GM06990 (cell line): Measurements from ENCODE around the gene PRKG1.

Experiments used
- DNase-seq: peaks from one replicate; pipeline ENCODE4 v3.0.0-alpha.2; 2011; ENCODE audit not compliant: insufficient read length; ENCODE audit errors: extremely low read depth
- H3K27me3 ChIP-seq: replicated peaks from 2 replicates; pipeline ENCODE4 v1.6.0; 2011; ENCODE audit warnings: low read length; ENCODE audit not compliant: control insufficient read depth, insufficient read depth
- H3K36me3 ChIP-seq: 2 replicates; pipeline ENCODE4 v1.5.1; 2011; ENCODE audit warnings: low read length; ENCODE audit not compliant: control insufficient read depth, insufficient read depth
- H3K4me3 ChIP-seq: replicated peaks from 2 replicates; pipeline ENCODE4 v1.5.1; 2011; ENCODE audit warnings: low read depth, mild to moderate bottlenecking, control low read depth, low read length
- TF ChIP-seq, protein P1 (sequence below): IDR thresholded peaks from 2 replicates; pipeline ENCODE4 v1.5.1; 2011; ENCODE audit warnings: low read length, control low read depth, mild to moderate bottlenecking, inconsistent platforms; ENCODE audit not compliant: insufficient read depth, poor library complexity, severe bottlenecking

PRKG1 gene

DNA sequence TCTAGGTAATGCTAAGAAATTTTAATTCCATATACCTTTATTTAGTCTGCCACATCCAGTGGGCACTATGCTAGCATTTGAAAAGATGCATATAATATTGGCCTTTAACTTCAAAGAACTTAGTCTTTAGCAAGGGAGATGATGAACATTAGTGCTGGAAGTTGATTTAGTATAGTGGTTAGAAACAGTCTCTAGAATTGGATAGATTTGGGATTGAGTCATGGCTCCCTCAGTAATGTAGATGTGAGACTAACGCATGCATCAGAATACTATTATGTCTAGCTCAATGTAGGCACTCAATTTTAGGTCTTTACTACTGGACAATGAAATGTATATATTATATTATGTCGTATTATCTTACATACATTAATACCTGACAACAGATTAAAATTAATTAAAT, 1245.6 kb downstream of the PRKG1 start:
- TF ChIP-seq, protein P1, sequence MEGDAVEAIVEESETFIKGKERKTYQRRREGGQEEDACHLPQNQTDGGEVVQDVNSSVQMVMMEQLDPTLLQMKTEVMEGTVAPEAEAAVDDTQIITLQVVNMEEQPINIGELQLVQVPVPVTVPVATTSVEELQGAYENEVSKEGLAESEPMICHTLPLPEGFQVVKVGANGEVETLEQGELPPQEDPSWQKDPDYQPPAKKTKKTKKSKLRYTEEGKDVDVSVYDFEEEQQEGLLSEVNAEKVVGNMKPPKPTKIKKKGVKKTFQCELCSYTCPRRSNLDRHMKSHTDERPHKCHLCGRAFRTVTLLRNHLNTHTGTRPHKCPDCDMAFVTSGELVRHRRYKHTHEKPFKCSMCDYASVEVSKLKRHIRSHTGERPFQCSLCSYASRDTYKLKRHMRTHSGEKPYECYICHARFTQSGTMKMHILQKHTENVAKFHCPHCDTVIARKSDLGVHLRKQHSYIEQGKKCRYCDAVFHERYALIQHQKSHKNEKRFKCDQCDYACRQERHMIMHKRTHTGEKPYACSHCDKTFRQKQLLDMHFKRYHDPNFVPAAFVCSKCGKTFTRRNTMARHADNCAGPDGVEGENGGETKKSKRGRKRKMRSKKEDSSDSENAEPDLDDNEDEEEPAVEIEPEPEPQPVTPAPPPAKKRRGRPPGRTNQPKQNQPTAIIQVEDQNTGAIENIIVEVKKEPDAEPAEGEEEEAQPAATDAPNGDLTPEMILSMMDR: no peak
- DNase-seq: no peak
- H3K4me3 ChIP-seq: no peak overlapping the region
- no peaks in the 10 kb centered on the region for H3K36me3 ChIP-seq
- no peaks in the 10 kb centered on the region; the same call in none of the 2 replicates for H3K27me3 ChIP-seq

- DNase-seq: no peak
- TF ChIP-seq, protein P1: no peak
- H3K27me3 ChIP-seq: no peaks in the 10 kb centered on the region; the same call in 1 of the 2 replicates
- H3K4me3 ChIP-seq: no peak overlapping the region
- no peaks in the 10 kb centered on the region for H3K36me3 ChIP-seq
Measured at GRCh38 chr10:52322323-52322722, 1248.0 kb downstream of the PRKG1 start.

GRCh38 chr10:52322936-52323335, 1248.6 kb downstream of the PRKG1 start:
- no peak for DNase-seq
- no peak overlapping the region for H3K4me3 ChIP-seq
- H3K36me3 ChIP-seq: no peaks in the 10 kb centered on the region
- TF ChIP-seq, protein P1: no peak
- no peaks in the 10 kb centered on the region; the same call in 1 of the 2 replicates for H3K27me3 ChIP-seq

DNA sequence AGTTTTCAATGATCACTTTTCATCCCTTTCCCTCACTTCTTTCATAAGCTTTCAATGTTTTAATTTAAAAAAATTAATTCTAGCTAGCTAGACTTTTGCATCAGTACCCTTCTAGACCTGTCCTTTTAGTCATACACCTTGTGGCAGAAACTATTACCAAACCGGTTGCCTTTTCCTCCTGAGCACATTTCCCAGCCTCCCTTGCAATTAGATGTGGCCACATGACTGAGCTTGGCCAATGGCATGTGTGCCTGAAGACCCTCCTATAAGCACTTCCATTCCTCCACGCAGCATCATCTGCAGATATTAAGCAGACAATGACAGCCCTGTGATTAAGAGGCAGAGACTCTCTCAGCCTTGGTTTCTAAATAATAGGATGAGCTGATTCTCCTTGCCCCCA, 1252.1 kb downstream of the PRKG1 start:
- TF ChIP-seq, protein P1: no peak
- Histone ChIP-seq H3K36me3 (no peaks in the 10 kb centered on the region), H3K4me3 (no peak overlapping the region), H3K27me3 (no peaks in the 10 kb centered on the region; the same call in 1 of the 2 replicates)
- DNase-seq: no peak

GRCh38 chr10:52331638-52332364, 1257.5 kb downstream of the PRKG1 start:
- Histone ChIP-seq H3K27me3 (no peaks in the 10 kb centered on the region), H3K4me3 (no peak overlapping the region), H3K36me3 (no peaks in the 10 kb centered on the region)
- no peak for DNase-seq
- TF ChIP-seq, protein P1: no peak
